Transverse colon (tissue), 4 donors: ENCODE measurements around the gene LRRC4C. TPM values are rescaled to one million over a fixed set of nuclear protein-coding genes. Genes with fewer than 3 reads are reported as not detected.

Experiments
- DNase-seq: peaks from one replicate; pipeline ENCODE4 v3.0.0-alpha.2; 2019
- H3K27ac ChIP-seq, 4 donors: fragments of 200-600 bp; sonication (generic); 2 replicates each; pipeline ENCODE4 v1.5.1; 2016 to 2018; ENCODE audit warnings: inconsistent platforms in 4 of 4
- H3K27me3 ChIP-seq: fragments of 200-600 bp; sonication (generic); 2 replicates; pipeline ENCODE4 v1.5.1; 2017; ENCODE audit warnings: inconsistent platforms
- H3K36me3 ChIP-seq, 4 donors: fragments of 200-600 bp; sonication (generic); 2 replicates each; pipeline ENCODE4 v1.5.1; 2017 to 2019; ENCODE audit warnings: inconsistent platforms in 4 of 4
- H3K4me1 ChIP-seq, 4 donors: fragments of 200-600 bp; sonication (generic); 2 replicates each; pipeline ENCODE4 v1.5.1; 2017 to 2020; ENCODE audit warnings: inconsistent platforms in 4 of 4
- H3K4me3 ChIP-seq, 4 donors: fragments of 200-600 bp; sonication (generic); 1 replicate in 1 of 4; 2 replicates in 3 of 4; pipeline versions ENCODE4 v1.5.1 to v1.6.1; 2017 to 2019; ENCODE audit warnings: inconsistent platforms in 4 of 4
- H3K9me3 ChIP-seq, 2 donors: fragments of 200-600 bp; sonication (generic); 2 replicates each; pipeline ENCODE4 v1.5.1; 2017 to 2019; ENCODE audit warnings: inconsistent platforms in 2 of 2
- CTCF ChIP-seq, 5 experiments: fragments of 200-600 bp in 3 of 5; fragments of 450-650 bp in 2 of 5; sonication (generic) in 3 of 5; IDR thresholded peaks; 1 replicate in 2 of 5; 2 replicates in 3 of 5; pipeline ENCODE4 v1.5.1; 2016 to 2017; ENCODE audit warnings: antibody characterized with exemption in 5 of 5, inconsistent platforms in 3 of 5, mild to moderate bottlenecking in 2 of 5, moderate library complexity in 1 of 5
- EP300 ChIP-seq: sonication (generic); formaldehyde crosslinking; IDR thresholded peaks from one replicate; pipeline ENCODE4 v1.6.1; 2017; ENCODE audit warnings: antibody characterized with exemption, low read depth
- POLR2A ChIP-seq: fragments of 450-650 bp; IDR thresholded peaks from one replicate; pipeline ENCODE4 v1.6.1; 2016; ENCODE audit warnings: antibody characterized with exemption, mild to moderate bottlenecking, moderate library complexity
- POLR2AphosphoS5 ChIP-seq, 3 donors: sonication (generic); formaldehyde crosslinking; IDR thresholded peaks; one replicate each; pipeline ENCODE4 v1.6.1; 2016; ENCODE audit warnings: antibody characterized with exemption in 3 of 3
- WGBS, 2 donors: methylation state at CpG; one replicate each; pipeline ENCODE4 v1.1.5; 2018; ENCODE audit warnings: low coverage in 1 of 2; 5-methylcytosine and 5-hydroxymethylcytosine counted together
- in situ Hi-C, 4 donors: fragments of 200-750 bp; cut with MboI; loops; one replicate each; pipeline versions ENCODE4 v1.15.0 to v1.15.1; 2017; ENCODE audit warnings: low sequenced_read_pairs in 3 of 4, low pct_ligation_motif_present in 1 of 4, low pct_unique_long_range_greater_than_20kb in 1 of 4
- intact Hi-C: fragments of 100-400 bp; cut with DNase I; formaldehyde crosslinking; loops from one replicate; pipeline ENCODE4 v1.15.1; 2023; ENCODE audit warnings: low total_unique reads
- total RNA-seq, 4 donors: library from RNA; depleted of rRNA; stranded (reverse); fragments of >200 nt; gene quantifications; one replicate each; pipeline ENCODE4 v1.1.0, GENCODE V29; 2016

Gene LRRC4C
- total RNA-seq, 4 donors from 2014 or later = 0.55 to 1.9 (median 0.64) TPM; not detected in 1

GRCh38 chr11:41074318-41074717 is 385.1 kb downstream of the LRRC4C start:
- Histone ChIP-seq H3K9me3 (no peaks in the 10 kb centered on the region), H3K27ac (no peak overlapping the region), H3K36me3 (no peaks in the 10 kb centered on the region), H3K4me3 (no peak overlapping the region), H3K4me1 (no peaks in the 10 kb centered on the region), H3K27me3 (no peaks in the 10 kb centered on the region)
- TF ChIP-seq EP300 (no peak), POLR2A (no peak), POLR2AphosphoS5 (IDR thresholded peaks at IDR 0.05) (no peak), CTCF (IDR thresholded peaks at IDR 0.05) (no peak)
- no peak for DNase-seq
- intact Hi-C loops (no loop called here), in situ Hi-C loops (no loop called here)

DNA sequence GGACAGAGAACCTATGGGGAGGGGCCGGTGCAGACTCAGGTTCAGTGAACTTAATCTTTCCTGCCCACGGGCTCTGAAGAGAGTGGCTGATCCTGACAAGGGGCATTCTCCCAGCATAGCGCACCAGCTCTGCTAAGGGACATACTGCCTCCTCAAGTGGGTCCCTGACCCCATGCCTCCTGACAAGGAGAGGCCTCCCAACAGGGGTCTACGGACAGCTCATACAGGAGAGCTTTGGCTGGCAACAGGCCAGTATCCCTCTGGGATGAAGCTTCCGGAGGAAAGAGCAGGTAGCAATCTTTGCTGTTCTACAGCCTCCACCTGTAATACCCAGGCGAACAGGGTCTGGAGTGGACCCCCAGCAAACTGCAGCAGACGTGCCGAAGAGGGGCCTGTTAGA is 394.0 kb downstream of the LRRC4C start:
- in situ Hi-C loops = no loop called here
- no peak for DNase-seq
- Histone ChIP-seq H3K4me3 (no peak overlapping the region), H3K9me3 (peaks cover 0 to 9% of the 10 kb centered on the region in 2 donors), H3K27me3 (no peaks in the 10 kb centered on the region), H3K27ac (no peak overlapping the region), H3K36me3 (no peaks in the 10 kb centered on the region), H3K4me1 (no peaks in the 10 kb centered on the region)
- intact Hi-C loops = no loop called here
- 77% methylated on average over 7 of the region's 8 CpGs; no CpG with 5 or more reads in 1 of the 2 donors for WGBS, 2 donors
- TF ChIP-seq POLR2AphosphoS5 (IDR thresholded peaks at IDR 0.05) (no peak), EP300 (no peak), CTCF (IDR thresholded peaks at IDR 0.05) (no peak), POLR2A (no peak)

DNA sequence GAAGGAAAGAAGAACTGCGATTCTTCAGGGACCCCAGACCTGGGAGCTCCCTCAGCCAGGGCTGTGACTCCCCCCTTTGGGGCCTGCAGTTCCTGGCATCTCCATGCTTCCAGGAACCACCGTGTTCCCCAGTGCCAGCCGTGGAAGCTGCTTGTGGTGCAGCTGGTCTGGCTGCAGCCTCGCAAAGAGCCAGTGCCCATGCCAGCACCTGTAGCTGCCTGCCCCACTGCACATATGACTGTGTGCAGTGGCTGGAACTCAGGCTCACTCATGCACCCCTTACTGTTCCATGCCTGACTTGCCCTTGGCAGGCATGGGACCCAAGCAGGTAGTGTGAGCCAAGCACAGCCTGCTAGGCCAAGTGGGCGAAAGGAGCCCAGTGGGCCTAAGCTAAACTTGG is 401.3 kb downstream of the LRRC4C start:
- Histone ChIP-seq H3K4me3 (no peak overlapping the region), H3K9me3 (no peaks in the 10 kb centered on the region), H3K27me3 (no peaks in the 10 kb centered on the region), H3K4me1 (no peaks in the 10 kb centered on the region), H3K27ac (no peak overlapping the region), H3K36me3 (no peaks in the 10 kb centered on the region)
- TF ChIP-seq EP300 = no peak
- no peak for TF ChIP-seq POLR2A
- TF ChIP-seq CTCF (IDR thresholded peaks at IDR 0.05) = no peak
- TF ChIP-seq POLR2AphosphoS5 (IDR thresholded peaks at IDR 0.05) = no peak
- no peak for DNase-seq
- intact Hi-C loops (no loop called here), in situ Hi-C loops (no loop called here)
- WGBS, 2 donors = 76% methylated on average over 5 of the region's 5 CpGs; no CpG with 5 or more reads in 1 of the 2 donors

DNA sequence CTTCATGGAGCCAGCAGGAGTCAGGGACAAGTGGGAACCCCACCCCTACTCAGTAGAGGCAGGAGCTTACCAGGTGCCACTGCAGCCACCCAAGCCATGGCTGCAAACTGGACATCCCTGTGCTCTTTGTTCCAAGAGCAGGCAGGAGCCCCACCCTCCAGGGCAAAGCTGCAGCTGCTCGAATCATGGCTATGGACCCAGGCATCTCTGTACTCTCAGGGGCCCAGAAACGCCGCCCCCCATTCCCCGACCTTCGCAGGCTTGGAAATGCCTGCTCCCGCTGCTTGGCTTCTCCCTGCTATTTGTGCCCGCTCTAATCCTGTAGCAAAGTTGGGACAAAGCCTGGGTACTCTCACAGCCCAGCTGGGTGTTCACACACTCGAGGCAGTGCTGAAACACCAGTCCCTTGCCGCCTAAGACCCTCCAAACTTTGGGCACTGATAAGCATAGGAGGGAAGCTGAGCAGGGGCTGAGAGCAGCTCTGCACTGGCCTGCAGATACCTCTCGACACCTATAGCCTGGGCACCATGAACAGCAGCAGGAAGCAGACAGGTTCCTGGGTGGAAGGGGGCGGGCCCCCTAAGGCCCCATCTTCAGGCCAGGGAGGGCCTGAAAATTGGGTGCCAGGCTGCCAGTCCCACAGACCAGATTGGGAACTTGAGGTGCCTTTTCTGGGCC is 402.4 kb downstream of the LRRC4C start:
- Histone ChIP-seq H3K9me3 (no peaks in the 10 kb centered on the region), H3K27ac (no peak overlapping the region), H3K4me1 (no peaks in the 10 kb centered on the region), H3K36me3 (no peaks in the 10 kb centered on the region), H3K27me3 (no peaks in the 10 kb centered on the region), H3K4me3 (no peak overlapping the region)
- 81% methylated on average over 11 of the region's 11 CpGs; no CpG with 5 or more reads in 1 of the 2 donors for WGBS, 2 donors
- intact Hi-C loops (no loop called here), in situ Hi-C loops (no loop called here)
- DNase-seq = no peak
- TF ChIP-seq POLR2A (no peak), POLR2AphosphoS5 (IDR thresholded peaks at IDR 0.05) (no peak)

- in situ Hi-C loops (no loop called here), intact Hi-C loops (no loop called here)
- H3K9me3 ChIP-seq = no peaks in the 10 kb centered on the region
- no peaks in the 10 kb centered on the region for H3K36me3 ChIP-seq
- no peak overlapping the region for H3K27ac ChIP-seq
- no peak for DNase-seq
- H3K4me1 ChIP-seq = no peaks in the 10 kb centered on the region
- H3K27me3 ChIP-seq = no peaks in the 10 kb centered on the region
- H3K4me3 ChIP-seq = no peak overlapping the region
- TF ChIP-seq POLR2AphosphoS5 (IDR thresholded peaks at IDR 0.05) (no peak), POLR2A (no peak), CTCF (IDR thresholded peaks at IDR 0.05) (no peak), EP300 (no peak)
Observed at GRCh38 chr11:41053894-41054293, 405.6 kb downstream of the LRRC4C start.
